GM20000 (cell line): ENCODE measurements around the gene ARHGAP12.

Experiments used
- DNase-seq: peaks from one replicate; pipeline ENCODE4 v3.0.0; 2012; ENCODE audit warnings: low spot score
- TF ChIP-seq, protein P1 (sequence below): IDR thresholded peaks from 2 replicates; pipeline ENCODE4 v1.5.1; 2012; ENCODE audit warnings: mild to moderate bottlenecking, control low read depth; ENCODE audit errors: extremely low read depth, missing control alignments

Gene ARHGAP12

GRCh38 chr10:31936933-31937332 is 8.3 kb upstream of the ARHGAP12 start:
- TF ChIP-seq, protein P1, sequence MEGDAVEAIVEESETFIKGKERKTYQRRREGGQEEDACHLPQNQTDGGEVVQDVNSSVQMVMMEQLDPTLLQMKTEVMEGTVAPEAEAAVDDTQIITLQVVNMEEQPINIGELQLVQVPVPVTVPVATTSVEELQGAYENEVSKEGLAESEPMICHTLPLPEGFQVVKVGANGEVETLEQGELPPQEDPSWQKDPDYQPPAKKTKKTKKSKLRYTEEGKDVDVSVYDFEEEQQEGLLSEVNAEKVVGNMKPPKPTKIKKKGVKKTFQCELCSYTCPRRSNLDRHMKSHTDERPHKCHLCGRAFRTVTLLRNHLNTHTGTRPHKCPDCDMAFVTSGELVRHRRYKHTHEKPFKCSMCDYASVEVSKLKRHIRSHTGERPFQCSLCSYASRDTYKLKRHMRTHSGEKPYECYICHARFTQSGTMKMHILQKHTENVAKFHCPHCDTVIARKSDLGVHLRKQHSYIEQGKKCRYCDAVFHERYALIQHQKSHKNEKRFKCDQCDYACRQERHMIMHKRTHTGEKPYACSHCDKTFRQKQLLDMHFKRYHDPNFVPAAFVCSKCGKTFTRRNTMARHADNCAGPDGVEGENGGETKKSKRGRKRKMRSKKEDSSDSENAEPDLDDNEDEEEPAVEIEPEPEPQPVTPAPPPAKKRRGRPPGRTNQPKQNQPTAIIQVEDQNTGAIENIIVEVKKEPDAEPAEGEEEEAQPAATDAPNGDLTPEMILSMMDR, result no peak

DNA sequence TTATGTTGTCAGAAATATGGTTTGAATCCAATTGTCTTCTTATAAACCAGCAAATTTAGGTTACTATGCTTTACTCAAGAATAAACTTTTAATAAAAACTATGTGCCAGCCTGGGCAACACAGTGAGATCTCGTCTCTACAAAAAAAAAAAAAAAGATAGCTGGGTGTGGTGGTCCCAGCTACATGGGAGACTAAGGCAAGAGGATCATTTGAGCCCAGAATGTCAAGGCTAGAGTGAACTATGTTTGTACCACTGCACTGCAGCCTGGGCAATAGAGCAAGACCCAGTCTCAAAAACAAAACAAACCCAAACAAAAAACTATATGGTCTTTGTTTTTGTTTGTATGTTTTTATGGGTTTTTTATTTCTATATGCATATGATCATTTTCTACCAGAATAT is 7.5 kb upstream of the ARHGAP12 start:
- no peak for DNase-seq
- TF ChIP-seq, protein P1, result no peak

More at GRCh38 chr10:31936933-31937332, 8.3 kb upstream of the ARHGAP12 start:
- DNase-seq, result no peak

GRCh38 chr10:31935678-31936077 is 7.0 kb upstream of the ARHGAP12 start:
- TF ChIP-seq, protein P1, result no peak
- no peak for DNase-seq

DNA sequence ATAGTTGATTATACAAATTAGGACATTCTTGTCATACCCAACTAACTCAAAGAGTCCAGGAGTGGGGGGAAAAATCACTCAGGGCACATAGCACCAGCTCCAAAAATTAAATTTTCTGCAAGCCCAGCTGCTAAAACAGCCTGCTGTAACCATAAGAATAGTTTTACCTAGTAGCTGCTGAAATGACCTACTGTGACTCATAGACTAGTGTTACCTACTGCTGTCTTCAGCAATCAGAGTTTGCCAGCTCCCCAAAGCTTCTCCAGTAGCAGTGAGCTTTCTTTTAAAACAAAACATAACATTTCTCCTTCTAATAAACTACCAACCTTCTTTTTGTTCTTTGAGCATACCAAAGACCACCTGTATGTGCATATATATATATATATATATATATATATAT is 4.2 kb upstream of the ARHGAP12 start:
- DNase-seq, result no peak
- TF ChIP-seq, protein P1, result no peak

GRCh38 chr10:31930856-31931255 is 2.2 kb upstream of the ARHGAP12 start:
- no peak for DNase-seq
- TF ChIP-seq, protein P1, result no peak

- TF ChIP-seq, protein P1, result no peak
- peak; percentile 23 for DNase-seq
Measured at GRCh38 chr10:31930023-31930751, 1.6 kb upstream of the ARHGAP12 start.

DNA sequence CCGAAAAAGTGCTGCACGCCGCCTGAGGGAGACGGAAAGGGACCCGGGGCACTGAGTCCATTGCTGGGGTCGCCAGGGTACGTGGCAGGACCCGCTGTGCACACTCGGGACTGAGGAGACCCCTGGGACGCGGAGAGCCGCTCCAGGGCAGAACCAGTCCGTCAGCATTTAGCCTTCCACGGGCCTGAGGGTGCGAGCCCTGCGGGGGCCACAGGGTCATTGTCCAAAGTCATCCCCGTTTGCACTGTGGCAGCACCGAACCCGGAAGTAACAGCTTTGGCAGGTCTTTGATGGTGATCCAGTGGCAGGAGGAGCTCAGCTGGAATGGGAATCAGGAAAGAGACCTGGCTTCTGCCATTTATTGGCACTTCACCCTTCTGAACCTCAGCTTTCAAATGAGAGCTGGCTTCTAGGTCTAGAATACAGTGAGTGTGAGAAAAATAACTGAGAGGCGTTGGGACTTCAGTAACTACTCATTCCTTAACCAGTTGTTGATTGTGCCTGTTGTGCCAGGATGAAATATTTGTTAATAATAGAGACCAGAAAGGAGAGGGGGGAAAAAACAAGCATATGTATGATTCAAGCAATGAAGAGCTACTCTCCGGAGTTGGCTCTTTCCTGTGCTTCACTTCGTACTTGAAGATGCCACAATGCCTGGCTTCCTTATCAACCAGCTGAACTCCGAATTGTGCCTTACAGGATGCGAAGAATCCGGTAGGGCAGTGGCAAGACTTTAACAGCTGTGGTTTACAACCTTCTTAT is 811 bp upstream of the ARHGAP12 start:
- TF ChIP-seq, protein P1, result no peak
- DNase-seq, result peak; percentile 55
